ENCODE results near the gene MAST4. TPM values are rescaled to one million over a fixed set of nuclear protein-coding genes. Genes with fewer than 3 reads are reported as not detected.

Gene MAST4
- total and polyA plus RNA-seq, 4 donors: 3.7 to 9.5 (median 6.5) TPM

DNA sequence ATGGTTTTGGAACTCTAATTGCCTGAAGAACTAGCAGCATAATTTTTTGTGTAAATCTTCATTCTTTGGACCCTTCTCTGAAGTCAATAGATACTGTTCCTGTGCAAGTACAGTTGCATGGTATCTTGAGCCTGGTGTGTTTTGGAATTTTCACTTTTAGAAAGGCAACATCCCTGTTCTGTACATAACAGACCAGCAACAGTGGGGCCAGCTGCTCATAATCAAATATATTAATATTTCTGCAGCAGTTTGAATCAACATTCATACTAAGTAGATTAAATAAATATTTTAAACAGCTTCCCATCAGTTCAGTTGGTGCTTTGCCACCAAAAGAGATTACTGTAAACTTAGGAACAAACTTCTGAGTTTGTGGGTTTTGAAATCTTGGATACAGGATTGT lies 502.5 kb downstream of the MAST4 start:
- H3K36me3 ChIP-seq (ENCODE audit: control insufficient read depth in 4 of 4, insufficient read depth in 3 of 4, low read depth in 1 of 4, low read length in 3 of 4): peaks cover 0 to 12% (median 3%) of the 10 kb centered on the region in 4 donors
- no peak overlapping the region for H3K27ac ChIP-seq (ENCODE audit: low read depth in 1 of 2, low read length in 2 of 2)
- H3K4me1 ChIP-seq (ENCODE audit: control insufficient read depth in 4 of 4, insufficient read depth in 4 of 4, low read length in 3 of 4): peaks cover 9 to 26% (median 14%) of the 10 kb centered on the region in 4 donors
- DNase-seq (ENCODE audit: low spot score): no peak
- no peak overlapping the region for H3K4me3 ChIP-seq (ENCODE audit: low read depth in 1 of 3, low read length in 3 of 3)
- H3K9ac ChIP-seq (ENCODE audit: low read depth in 1 of 2, low read length in 2 of 2): no peak overlapping the region
- no peak for TF ChIP-seq FOXA1 (IDR thresholded peaks at IDR 0.05)
- TF ChIP-seq RXRA (IDR thresholded peaks at IDR 0.05): no peak
- TF ChIP-seq GABPA (IDR thresholded peaks at IDR 0.05 in 1 of 2, conservative IDR thresholded peaks at IDR 0.05 in 1 of 2): no peak
- TF ChIP-seq, protein P1, sequence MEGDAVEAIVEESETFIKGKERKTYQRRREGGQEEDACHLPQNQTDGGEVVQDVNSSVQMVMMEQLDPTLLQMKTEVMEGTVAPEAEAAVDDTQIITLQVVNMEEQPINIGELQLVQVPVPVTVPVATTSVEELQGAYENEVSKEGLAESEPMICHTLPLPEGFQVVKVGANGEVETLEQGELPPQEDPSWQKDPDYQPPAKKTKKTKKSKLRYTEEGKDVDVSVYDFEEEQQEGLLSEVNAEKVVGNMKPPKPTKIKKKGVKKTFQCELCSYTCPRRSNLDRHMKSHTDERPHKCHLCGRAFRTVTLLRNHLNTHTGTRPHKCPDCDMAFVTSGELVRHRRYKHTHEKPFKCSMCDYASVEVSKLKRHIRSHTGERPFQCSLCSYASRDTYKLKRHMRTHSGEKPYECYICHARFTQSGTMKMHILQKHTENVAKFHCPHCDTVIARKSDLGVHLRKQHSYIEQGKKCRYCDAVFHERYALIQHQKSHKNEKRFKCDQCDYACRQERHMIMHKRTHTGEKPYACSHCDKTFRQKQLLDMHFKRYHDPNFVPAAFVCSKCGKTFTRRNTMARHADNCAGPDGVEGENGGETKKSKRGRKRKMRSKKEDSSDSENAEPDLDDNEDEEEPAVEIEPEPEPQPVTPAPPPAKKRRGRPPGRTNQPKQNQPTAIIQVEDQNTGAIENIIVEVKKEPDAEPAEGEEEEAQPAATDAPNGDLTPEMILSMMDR (IDR thresholded peaks at IDR 0.05; ENCODE audit: low read depth, low read length, missing input control): no peak
- no peak for TF ChIP-seq HNF4G (IDR thresholded peaks at IDR 0.05)
- TF ChIP-seq TAF1 (conservative IDR thresholded peaks at IDR 0.05): no peak
- TF ChIP-seq, protein P2, sequence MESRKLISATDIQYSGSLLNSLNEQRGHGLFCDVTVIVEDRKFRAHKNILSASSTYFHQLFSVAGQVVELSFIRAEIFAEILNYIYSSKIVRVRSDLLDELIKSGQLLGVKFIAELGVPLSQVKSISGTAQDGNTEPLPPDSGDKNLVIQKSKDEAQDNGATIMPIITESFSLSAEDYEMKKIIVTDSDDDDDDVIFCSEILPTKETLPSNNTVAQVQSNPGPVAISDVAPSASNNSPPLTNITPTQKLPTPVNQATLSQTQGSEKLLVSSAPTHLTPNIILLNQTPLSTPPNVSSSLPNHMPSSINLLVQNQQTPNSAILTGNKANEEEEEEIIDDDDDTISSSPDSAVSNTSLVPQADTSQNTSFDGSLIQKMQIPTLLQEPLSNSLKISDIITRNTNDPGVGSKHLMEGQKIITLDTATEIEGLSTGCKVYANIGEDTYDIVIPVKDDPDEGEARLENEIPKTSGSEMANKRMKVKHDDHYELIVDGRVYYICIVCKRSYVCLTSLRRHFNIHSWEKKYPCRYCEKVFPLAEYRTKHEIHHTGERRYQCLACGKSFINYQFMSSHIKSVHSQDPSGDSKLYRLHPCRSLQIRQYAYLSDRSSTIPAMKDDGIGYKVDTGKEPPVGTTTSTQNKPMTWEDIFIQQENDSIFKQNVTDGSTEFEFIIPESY (IDR thresholded peaks at IDR 0.05): no peak
- TF ChIP-seq, protein P3, sequence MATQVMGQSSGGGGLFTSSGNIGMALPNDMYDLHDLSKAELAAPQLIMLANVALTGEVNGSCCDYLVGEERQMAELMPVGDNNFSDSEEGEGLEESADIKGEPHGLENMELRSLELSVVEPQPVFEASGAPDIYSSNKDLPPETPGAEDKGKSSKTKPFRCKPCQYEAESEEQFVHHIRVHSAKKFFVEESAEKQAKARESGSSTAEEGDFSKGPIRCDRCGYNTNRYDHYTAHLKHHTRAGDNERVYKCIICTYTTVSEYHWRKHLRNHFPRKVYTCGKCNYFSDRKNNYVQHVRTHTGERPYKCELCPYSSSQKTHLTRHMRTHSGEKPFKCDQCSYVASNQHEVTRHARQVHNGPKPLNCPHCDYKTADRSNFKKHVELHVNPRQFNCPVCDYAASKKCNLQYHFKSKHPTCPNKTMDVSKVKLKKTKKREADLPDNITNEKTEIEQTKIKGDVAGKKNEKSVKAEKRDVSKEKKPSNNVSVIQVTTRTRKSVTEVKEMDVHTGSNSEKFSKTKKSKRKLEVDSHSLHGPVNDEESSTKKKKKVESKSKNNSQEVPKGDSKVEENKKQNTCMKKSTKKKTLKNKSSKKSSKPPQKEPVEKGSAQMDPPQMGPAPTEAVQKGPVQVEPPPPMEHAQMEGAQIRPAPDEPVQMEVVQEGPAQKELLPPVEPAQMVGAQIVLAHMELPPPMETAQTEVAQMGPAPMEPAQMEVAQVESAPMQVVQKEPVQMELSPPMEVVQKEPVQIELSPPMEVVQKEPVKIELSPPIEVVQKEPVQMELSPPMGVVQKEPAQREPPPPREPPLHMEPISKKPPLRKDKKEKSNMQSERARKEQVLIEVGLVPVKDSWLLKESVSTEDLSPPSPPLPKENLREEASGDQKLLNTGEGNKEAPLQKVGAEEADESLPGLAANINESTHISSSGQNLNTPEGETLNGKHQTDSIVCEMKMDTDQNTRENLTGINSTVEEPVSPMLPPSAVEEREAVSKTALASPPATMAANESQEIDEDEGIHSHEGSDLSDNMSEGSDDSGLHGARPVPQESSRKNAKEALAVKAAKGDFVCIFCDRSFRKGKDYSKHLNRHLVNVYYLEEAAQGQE (IDR thresholded peaks at IDR 0.05): no peak
- TF ChIP-seq SP1 (IDR thresholded peaks at IDR 0.05): no peak
- TF ChIP-seq EGR1 (IDR thresholded peaks at IDR 0.05; ENCODE audit: low read depth in 2 of 2): no peak
- TF ChIP-seq JUND (IDR thresholded peaks at IDR 0.05): no peak
- TF ChIP-seq MAX (IDR thresholded peaks at IDR 0.05): no peak
- no peak for TF ChIP-seq FOXA2 (IDR thresholded peaks at IDR 0.05)
- no peak for TF ChIP-seq HNF4A (conservative IDR thresholded peaks at IDR 0.05)
- no peaks in the 10 kb centered on the region for H3K9me3 ChIP-seq (ENCODE audit: control insufficient read depth in 4 of 4, low read length in 3 of 4)
- H3K27me3 ChIP-seq (ENCODE audit: control insufficient read depth in 4 of 4, insufficient read depth in 4 of 4, low read length in 3 of 4): no peaks in the 10 kb centered on the region

- no peak for TF ChIP-seq HNF4A (conservative IDR thresholded peaks at IDR 0.05)
- TF ChIP-seq HNF4G (IDR thresholded peaks at IDR 0.05): no peak
- TF ChIP-seq FOXA2 (IDR thresholded peaks at IDR 0.05): no peak
- TF ChIP-seq, protein P1 (IDR thresholded peaks at IDR 0.05; ENCODE audit: low read depth, low read length, missing input control): no peak
- TF ChIP-seq SP1 (IDR thresholded peaks at IDR 0.05): no peak
- H3K36me3 ChIP-seq (ENCODE audit: control insufficient read depth in 4 of 4, insufficient read depth in 3 of 4, low read depth in 1 of 4, low read length in 3 of 4): peaks cover 0 to 23% (median 3%) of the 10 kb centered on the region in 4 donors
- 91% methylated on average over 10 of the region's 10 CpGs for WGBS
Observed at GRCh38 chr5:67100301-67100700, 504.1 kb downstream of the MAST4 start.

More at GRCh38 chr5:67100301-67100700, 504.1 kb downstream of the MAST4 start:
- Histone ChIP-seq H3K27ac (ENCODE audit: low read depth in 1 of 2, low read length in 2 of 2) (no peak overlapping the region), H3K27me3 (ENCODE audit: control insufficient read depth in 4 of 4, insufficient read depth in 4 of 4, low read length in 3 of 4) (no peaks in the 10 kb centered on the region), H3K9ac (ENCODE audit: low read depth in 1 of 2, low read length in 2 of 2) (no peak overlapping the region), H3K4me3 (ENCODE audit: low read depth in 1 of 3, low read length in 3 of 3) (no peak overlapping the region), H3K4me1 (ENCODE audit: control insufficient read depth in 4 of 4, insufficient read depth in 4 of 4, low read length in 3 of 4) (peaks cover 2 to 12% (median 5%) of the 10 kb centered on the region in 4 donors), H3K9me3 (ENCODE audit: control insufficient read depth in 4 of 4, low read length in 3 of 4) (no peaks in the 10 kb centered on the region)
- DNase-seq (ENCODE audit: low spot score): no peak

Data from liver (tissue), 9 donors.